Measurements from ENCODE around the gene ACAP1. TPM values are rescaled to one million over a fixed set of nuclear protein-coding genes. Genes with fewer than 3 reads are reported as not detected.
A peak's percentile ranks its signal among the peaks of the same experiment; 100 is the strongest.

Gene ACAP1
- total RNA-seq, 2 donors from 2014 or later: 0.99 to 2.1 TPM

GRCh38 chr17:7341842-7342241 is 5.5 kb downstream of the ACAP1 start:
- Histone ChIP-seq H3K36me3 (replicated peaks in 1 of 2; ENCODE audit: insufficient read depth in 1 of 2, low read depth in 2 of 2) (no peaks in the 10 kb centered on the region), H3K4me1 (no peaks in the 10 kb centered on the region), H3K4me3 (no peak overlapping the region), H3K9me3 (no peaks in the 10 kb centered on the region), H3K27ac (no peak overlapping the region), H3K27me3 (peaks cover 0 to 25% of the 10 kb centered on the region in 2 donors)
- TF ChIP-seq CTCF (IDR thresholded peaks at IDR 0.05): no peak
- no peak for TF ChIP-seq POLR2A (IDR thresholded peaks at IDR 0.05)
- no peak for DNase-seq
- ATAC-seq: no peak
- intact Hi-C loops (cut with DNase I): loop anchor here (5.0 kb wide), 1 partner anchor 55 kb away; no protein-coding TSS in a partner anchor
- 85% methylated on average over 10 to 13 of the region's 13 CpGs for whole genome bisulfite sequencing, 2 donors

- Histone ChIP-seq H3K27me3 (peaks cover 0 to 25% of the 10 kb centered on the region in 2 donors), H3K4me1 (peaks cover 8% of the 10 kb centered on the region), H3K27ac (no peak overlapping the region), H3K9me3 (no peaks in the 10 kb centered on the region), H3K36me3 (replicated peaks in 1 of 2; ENCODE audit: insufficient read depth in 1 of 2, low read depth in 2 of 2) (no peaks in the 10 kb centered on the region), H3K4me3 (no peak overlapping the region)
- DNase-seq (no peak), ATAC-seq (no peak)
- no peak for TF ChIP-seq CTCF (IDR thresholded peaks at IDR 0.05)
- no peak for TF ChIP-seq POLR2A (IDR thresholded peaks at IDR 0.05)
- intact Hi-C loops (cut with DNase I): loop anchor here (5.0 kb wide), 1 partner anchor 56 kb away; no protein-coding TSS in a partner anchor
- 48 to 52% methylated on average over 5 to 15 of the region's 15 CpGs for WGBS, 2 donors
Observed at GRCh38 chr17:7343250-7343649, 6.9 kb downstream of the ACAP1 start.

DNA sequence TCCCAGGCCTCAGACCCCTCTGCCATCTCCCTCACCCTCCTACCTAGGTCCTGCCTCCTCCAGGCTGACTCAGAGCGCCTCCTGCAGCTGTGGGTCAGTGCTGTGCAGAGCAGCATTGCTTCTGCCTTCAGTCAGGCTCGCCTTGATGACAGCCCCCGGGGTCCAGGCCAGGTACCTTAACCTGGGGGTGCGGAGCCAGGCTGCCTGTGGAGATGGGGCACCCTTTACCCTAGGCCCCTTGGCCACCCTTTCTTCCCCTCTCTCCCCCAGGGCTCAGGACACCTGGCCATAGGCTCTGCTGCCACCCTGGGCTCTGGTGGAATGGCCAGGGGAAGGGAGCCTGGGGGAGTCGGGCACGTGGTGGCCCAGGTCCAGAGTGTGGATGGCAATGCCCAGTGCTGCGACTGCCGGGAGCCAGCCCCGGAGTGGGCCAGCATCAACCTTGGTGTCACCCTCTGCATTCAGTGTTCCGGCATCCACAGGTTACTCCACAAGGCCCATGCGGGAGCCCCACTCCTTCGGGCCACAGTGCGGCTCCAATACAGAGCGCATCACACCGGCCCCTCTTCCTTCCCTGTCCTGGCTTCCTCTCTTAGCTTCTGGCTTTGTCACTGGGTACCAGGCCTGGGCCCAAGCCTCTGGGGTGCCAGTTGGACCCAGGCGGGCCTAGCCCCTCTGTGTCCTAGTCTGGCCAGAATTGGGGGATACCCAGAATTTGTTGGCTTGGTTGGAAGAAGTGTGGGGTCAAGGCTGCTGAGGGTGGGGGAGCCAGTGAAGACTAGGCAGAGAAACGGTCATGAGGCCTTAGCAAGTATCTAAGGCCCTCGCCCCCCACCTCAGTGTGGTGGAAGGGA is 10.7 kb downstream of the ACAP1 start:
- peaks cover 34% of the 10 kb centered on the region for H3K4me1 ChIP-seq
- ATAC-seq: no peak
- DNase-seq: peak in 1 of 4 donors; percentile 13
- no peaks in the 10 kb centered on the region for H3K36me3 ChIP-seq (replicated peaks in 1 of 2; ENCODE audit: insufficient read depth in 1 of 2, low read depth in 2 of 2)
- H3K9me3 ChIP-seq: no peaks in the 10 kb centered on the region
- WGBS, 2 donors: 53 to 58% methylated on average over 14 to 18 of the region's 18 CpGs
- H3K4me3 ChIP-seq: no peak overlapping the region
- TF ChIP-seq POLR2A (IDR thresholded peaks at IDR 0.05): peak in 1 of 3 donors; percentile 9
- TF ChIP-seq CTCF (IDR thresholded peaks at IDR 0.05): no peak
- intact Hi-C loops (cut with DNase I): no loop called here
- H3K27ac ChIP-seq: no peak overlapping the region
- peaks cover 0 to 13% of the 10 kb centered on the region in 2 donors for H3K27me3 ChIP-seq

DNA sequence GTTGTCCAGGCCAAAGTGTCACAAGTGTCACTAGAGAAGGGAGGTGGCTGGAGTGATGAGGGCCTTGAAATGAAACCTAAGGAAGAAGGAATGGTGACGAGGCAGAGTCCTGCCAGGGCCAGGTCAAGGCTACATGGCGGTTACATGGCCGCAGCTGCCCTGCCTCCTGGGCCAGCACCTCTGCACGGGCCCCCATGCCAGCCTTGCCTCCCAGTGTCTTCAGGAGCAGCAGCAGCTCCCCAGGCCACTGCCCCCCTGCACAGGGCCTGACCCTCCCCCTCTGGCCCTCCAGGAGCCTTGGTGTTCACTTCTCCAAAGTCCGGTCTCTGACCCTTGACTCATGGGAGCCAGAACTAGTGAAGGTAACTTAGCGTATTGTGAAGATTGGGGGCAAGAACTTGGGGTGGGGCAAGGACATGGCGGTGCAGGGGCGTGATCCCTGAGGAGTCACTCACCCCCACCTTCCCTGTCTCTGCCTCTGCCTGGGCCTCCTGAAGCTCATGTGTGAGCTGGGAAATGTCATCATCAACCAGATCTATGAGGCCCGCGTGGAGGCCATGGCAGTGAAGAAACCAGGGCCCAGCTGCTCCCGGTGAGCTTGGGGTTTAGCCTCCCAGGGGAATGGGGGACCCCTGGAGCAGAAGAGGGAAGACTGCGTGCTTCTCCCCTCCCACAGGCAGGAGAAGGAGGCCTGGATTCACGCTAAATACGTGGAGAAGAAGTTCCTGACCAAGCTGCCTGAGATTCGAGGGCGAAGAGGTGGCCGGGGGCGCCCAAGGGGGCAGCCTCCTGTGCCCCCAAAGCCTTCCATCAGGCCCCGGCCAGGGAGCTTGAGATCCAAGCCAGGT is 11.5 kb downstream of the ACAP1 start:
- H3K27ac ChIP-seq: no peak overlapping the region
- H3K9me3 ChIP-seq: no peaks in the 10 kb centered on the region
- H3K4me3 ChIP-seq: no peak overlapping the region
- no peak for TF ChIP-seq POLR2A (IDR thresholded peaks at IDR 0.05)
- no peak for TF ChIP-seq CTCF (IDR thresholded peaks at IDR 0.05)
- no peaks in the 10 kb centered on the region for H3K36me3 ChIP-seq (replicated peaks in 1 of 2; ENCODE audit: insufficient read depth in 1 of 2, low read depth in 2 of 2)
- peaks cover 0 to 9% of the 10 kb centered on the region in 2 donors for H3K27me3 ChIP-seq
- intact Hi-C loops (cut with DNase I): no loop called here
- ATAC-seq (no peak), DNase-seq (no peak)
- peaks cover 41% of the 10 kb centered on the region for H3K4me1 ChIP-seq
- WGBS, 2 donors: 46 to 53% methylated on average over 14 to 19 of the region's 19 CpGs

Data from body of pancreas (tissue), 4 donors.